ENCODE results near the gene AOX1. TPM values are rescaled to one million over a fixed set of nuclear protein-coding genes. Genes with fewer than 3 reads are reported as not detected.

AOX1 gene
- total and polyA plus RNA-seq, 2 experiments from 2014 or later, result 1.4 to 5.0 TPM

DNA sequence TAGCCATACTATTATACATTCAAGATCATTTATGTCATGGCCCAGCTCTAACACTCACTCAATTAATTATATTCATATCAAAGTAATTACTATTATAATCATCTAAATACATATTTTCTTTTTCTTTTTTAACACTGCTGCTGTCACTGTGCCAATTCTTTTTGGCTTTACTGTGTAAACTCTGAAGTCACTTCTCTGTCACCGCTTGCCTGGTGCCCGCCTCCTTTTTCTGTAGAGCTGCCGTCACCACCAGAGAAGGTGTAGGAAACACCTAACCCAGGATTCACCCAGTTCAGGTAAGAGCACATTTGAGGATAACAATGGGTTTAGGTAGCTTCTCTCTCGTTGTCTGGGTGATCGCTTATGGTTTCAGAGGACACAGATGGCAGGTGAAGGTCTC is 93.3 kb downstream of the AOX1 start:
- no peaks in the 10 kb centered on the region for H3K4me1 ChIP-seq (ENCODE audit: insufficient read depth)
- no peak overlapping the region for H3K27ac ChIP-seq (ENCODE audit: low read depth)
- H3F3A ChIP-seq (replicated peaks; ENCODE audit: low read depth), result no peaks in the 10 kb centered on the region
- Mint-ChIP-seq H3K4me3 (no peak overlapping the region), H3K27ac (no peak overlapping the region), H3K4me1 (no peaks in the 10 kb centered on the region; the same call in 2 of the 3 replicates), H3K9me3 (no peaks in the 10 kb centered on the region), H3K27me3 (ENCODE audit: insufficient read depth, low read depth, poor library complexity) (no peaks in the 10 kb centered on the region), H3K36me3 (ENCODE audit: low read depth) (no peaks in the 10 kb centered on the region)
- no peak overlapping the region for H3K4me3 ChIP-seq
- H3K27me3 ChIP-seq (ENCODE audit: insufficient read depth), result no peaks in the 10 kb centered on the region
- H4K20me1 ChIP-seq (replicated peaks; ENCODE audit: insufficient read depth), result no peaks in the 10 kb centered on the region
- H2AFZ ChIP-seq, result no peak overlapping the region
- no peak for DNase-seq (ENCODE audit: low spot score)
- TF ChIP-seq POLR2AphosphoS5 (IDR thresholded peaks at IDR 0.05; ENCODE audit: low read depth) (no peak), REST (IDR thresholded peaks at IDR 0.05; ENCODE audit: unreplicated experiment) (no peak), EZH2phosphoT487 (IDR thresholded peaks at IDR 0.05; ENCODE audit: unreplicated experiment) (no peak), EZH2 (IDR thresholded peaks at IDR 0.05; ENCODE audit: low read depth, unreplicated experiment) (no peak), STAT1 (IDR thresholded peaks at IDR 0.05; ENCODE audit: unreplicated experiment) (no peak), ZNF331 (CRISPR knock-in tag; IDR thresholded peaks at IDR 0.05; ENCODE audit: low read depth) (no peak), CREB1 (CRISPR knock-in tag; IDR thresholded peaks at IDR 0.05; ENCODE audit: low read depth) (no peak), ZNF114 (CRISPR knock-in tag; IDR thresholded peaks at IDR 0.05) (no peak), JUNB (IDR thresholded peaks at IDR 0.05; ENCODE audit: unreplicated experiment) (no peak), NANOG (IDR thresholded peaks at IDR 0.05; ENCODE audit: borderline replicate concordance) (no peak)
- TF ChIP-seq, protein P1, sequence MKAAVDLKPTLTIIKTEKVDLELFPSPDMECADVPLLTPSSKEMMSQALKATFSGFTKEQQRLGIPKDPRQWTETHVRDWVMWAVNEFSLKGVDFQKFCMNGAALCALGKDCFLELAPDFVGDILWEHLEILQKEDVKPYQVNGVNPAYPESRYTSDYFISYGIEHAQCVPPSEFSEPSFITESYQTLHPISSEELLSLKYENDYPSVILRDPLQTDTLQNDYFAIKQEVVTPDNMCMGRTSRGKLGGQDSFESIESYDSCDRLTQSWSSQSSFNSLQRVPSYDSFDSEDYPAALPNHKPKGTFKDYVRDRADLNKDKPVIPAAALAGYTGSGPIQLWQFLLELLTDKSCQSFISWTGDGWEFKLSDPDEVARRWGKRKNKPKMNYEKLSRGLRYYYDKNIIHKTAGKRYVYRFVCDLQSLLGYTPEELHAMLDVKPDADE (IDR thresholded peaks at IDR 0.05), result no peak
- TF ChIP-seq, protein P2, sequence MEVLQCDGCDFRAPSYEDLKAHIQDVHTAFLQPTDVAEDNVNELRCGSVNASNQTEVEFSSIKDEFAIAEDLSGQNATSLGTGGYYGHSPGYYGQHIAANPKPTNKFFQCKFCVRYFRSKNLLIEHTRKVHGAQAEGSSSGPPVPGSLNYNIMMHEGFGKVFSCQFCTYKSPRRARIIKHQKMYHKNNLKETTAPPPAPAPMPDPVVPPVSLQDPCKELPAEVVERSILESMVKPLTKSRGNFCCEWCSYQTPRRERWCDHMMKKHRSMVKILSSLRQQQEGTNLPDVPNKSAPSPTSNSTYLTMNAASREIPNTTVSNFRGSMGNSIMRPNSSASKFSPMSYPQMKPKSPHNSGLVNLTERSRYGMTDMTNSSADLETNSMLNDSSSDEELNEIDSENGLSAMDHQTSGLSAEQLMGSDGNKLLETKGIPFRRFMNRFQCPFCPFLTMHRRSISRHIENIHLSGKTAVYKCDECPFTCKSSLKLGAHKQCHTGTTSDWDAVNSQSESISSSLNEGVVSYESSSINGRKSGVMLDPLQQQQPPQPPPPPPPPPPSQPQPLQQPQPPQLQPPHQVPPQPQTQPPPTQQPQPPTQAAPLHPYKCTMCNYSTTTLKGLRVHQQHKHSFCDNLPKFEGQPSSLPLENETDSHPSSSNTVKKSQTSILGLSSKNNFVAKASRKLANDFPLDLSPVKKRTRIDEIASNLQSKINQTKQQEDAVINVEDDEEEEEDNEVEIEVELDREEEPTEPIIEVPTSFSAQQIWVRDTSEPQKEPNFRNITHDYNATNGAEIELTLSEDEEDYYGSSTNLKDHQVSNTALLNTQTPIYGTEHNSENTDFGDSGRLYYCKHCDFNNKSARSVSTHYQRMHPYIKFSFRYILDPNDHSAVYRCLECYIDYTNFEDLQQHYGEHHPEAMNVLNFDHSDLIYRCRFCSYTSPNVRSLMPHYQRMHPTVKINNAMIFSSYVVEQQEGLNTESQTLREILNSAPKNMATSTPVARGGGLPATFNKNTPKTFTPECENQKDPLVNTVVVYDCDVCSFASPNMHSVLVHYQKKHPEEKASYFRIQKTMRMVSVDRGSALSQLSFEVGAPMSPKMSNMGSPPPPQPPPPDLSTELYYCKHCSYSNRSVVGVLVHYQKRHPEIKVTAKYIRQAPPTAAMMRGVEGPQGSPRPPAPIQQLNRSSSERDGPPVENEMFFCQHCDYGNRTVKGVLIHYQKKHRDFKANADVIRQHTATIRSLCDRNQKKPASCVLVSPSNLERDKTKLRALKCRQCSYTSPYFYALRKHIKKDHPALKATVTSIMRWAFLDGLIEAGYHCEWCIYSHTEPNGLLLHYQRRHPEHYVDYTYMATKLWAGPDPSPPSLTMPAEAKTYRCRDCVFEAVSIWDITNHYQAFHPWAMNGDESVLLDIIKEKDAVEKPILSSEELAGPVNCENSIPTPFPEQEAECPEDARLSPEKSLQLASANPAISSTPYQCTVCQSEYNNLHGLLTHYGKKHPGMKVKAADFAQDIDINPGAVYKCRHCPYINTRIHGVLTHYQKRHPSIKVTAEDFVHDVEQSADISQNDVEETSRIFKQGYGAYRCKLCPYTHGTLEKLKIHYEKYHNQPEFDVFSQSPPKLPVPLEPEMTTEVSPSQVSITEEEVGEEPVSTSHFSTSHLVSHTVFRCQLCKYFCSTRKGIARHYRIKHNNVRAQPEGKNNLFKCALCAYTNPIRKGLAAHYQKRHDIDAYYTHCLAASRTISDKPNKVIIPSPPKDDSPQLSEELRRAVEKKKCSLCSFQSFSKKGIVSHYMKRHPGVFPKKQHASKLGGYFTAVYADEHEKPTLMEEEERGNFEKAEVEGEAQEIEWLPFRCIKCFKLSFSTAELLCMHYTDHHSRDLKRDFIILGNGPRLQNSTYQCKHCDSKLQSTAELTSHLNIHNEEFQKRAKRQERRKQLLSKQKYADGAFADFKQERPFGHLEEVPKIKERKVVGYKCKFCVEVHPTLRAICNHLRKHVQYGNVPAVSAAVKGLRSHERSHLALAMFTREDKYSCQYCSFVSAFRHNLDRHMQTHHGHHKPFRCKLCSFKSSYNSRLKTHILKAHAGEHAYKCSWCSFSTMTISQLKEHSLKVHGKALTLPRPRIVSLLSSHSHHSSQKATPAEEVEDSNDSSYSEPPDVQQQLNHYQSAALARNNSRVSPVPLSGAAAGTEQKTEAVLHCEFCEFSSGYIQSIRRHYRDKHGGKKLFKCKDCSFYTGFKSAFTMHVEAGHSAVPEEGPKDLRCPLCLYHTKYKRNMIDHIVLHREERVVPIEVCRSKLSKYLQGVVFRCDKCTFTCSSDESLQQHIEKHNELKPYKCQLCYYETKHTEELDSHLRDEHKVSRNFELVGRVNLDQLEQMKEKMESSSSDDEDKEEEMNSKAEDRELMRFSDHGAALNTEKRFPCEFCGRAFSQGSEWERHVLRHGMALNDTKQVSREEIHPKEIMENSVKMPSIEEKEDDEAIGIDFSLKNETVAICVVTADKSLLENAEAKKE (CRISPR knock-in tag; IDR thresholded peaks at IDR 0.05), result no peak
- TF ChIP-seq, protein P3, sequence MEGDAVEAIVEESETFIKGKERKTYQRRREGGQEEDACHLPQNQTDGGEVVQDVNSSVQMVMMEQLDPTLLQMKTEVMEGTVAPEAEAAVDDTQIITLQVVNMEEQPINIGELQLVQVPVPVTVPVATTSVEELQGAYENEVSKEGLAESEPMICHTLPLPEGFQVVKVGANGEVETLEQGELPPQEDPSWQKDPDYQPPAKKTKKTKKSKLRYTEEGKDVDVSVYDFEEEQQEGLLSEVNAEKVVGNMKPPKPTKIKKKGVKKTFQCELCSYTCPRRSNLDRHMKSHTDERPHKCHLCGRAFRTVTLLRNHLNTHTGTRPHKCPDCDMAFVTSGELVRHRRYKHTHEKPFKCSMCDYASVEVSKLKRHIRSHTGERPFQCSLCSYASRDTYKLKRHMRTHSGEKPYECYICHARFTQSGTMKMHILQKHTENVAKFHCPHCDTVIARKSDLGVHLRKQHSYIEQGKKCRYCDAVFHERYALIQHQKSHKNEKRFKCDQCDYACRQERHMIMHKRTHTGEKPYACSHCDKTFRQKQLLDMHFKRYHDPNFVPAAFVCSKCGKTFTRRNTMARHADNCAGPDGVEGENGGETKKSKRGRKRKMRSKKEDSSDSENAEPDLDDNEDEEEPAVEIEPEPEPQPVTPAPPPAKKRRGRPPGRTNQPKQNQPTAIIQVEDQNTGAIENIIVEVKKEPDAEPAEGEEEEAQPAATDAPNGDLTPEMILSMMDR (conservative IDR thresholded peaks at IDR 0.05; ENCODE audit: low read depth in 2 of 2), result no peak
- H3K4me2 ChIP-seq, result no peak overlapping the region
- no peak for ATAC-seq
- no peaks in the 10 kb centered on the region for H3K79me2 ChIP-seq (replicated peaks; ENCODE audit: insufficient read depth)
- H3K9me2 ChIP-seq (ENCODE audit: insufficient read depth), result no peaks in the 10 kb centered on the region
- no peaks in the 10 kb centered on the region for H3K36me3 ChIP-seq (ENCODE audit: insufficient read depth)

All from GM23338 (cell line).